Parathyroid adenoma (tissue), 2 donors: ENCODE data around the gene GIMAP5.
A peak's percentile ranks its signal among the peaks of the same experiment; 100 is the strongest.
"Not testable (repeated sequence)": the region's sequence is repeated elsewhere in the genome, so short reads cannot be mapped to it uniquely, and the experiment has no call there.

Source experiments
- H2AFZ ChIP-seq: fragments of 300-600 bp; sonication (generic); one replicate; pipeline ENCODE4 v1.7.0; 2017; ENCODE audit warnings: antibody characterized with exemption, mild to moderate bottlenecking
- H3K27ac ChIP-seq: fragments of 300-600 bp; sonication (generic); one replicate; pipeline ENCODE4 v1.7.0; 2017
- H3K27me3 ChIP-seq: fragments of 300-600 bp; sonication (generic); one replicate; pipeline ENCODE4 v1.7.0; 2017; ENCODE audit warnings: low read length; ENCODE audit not compliant: control insufficient read depth, insufficient read depth
- H3K36me3 ChIP-seq: fragments of 300-600 bp; sonication (generic); one replicate; pipeline ENCODE4 v1.7.0; 2017; ENCODE audit warnings: low read length; ENCODE audit not compliant: control insufficient read depth, insufficient read depth
- H3K4me1 ChIP-seq: fragments of 300-600 bp; sonication (generic); one replicate; pipeline ENCODE4 v1.7.0; 2017; ENCODE audit warnings: control low read depth
- H3K4me2 ChIP-seq: fragments of 300-600 bp; sonication (generic); one replicate; pipeline ENCODE4 v1.7.0; 2017; ENCODE audit warnings: low read length
- H3K4me3 ChIP-seq: fragments of 300-600 bp; sonication (generic); one replicate; pipeline ENCODE4 v1.7.0; 2017; ENCODE audit warnings: low read depth, low read length
- H3K79me2 ChIP-seq: fragments of 300-600 bp; sonication (generic); one replicate; pipeline ENCODE4 v1.7.0; 2017; ENCODE audit warnings: control low read depth
- H3K9ac ChIP-seq: fragments of 300-600 bp; sonication (generic); one replicate; pipeline ENCODE4 v1.7.0; 2017; ENCODE audit warnings: mild to moderate bottlenecking
- H3K9me3 ChIP-seq: fragments of 300-600 bp; sonication (generic); one replicate; pipeline ENCODE4 v1.7.0; 2017; ENCODE audit warnings: low read length; ENCODE audit not compliant: control insufficient read depth
- TF ChIP-seq, protein P1 (sequence below): fragments of 300-600 bp; sonication (generic); IDR thresholded peaks from one replicate; pipeline ENCODE4 v1.7.0; 2017; ENCODE audit warnings: antibody characterized with exemption, mild to moderate bottlenecking
- donor health status: primary hyperparathyroidism.

Gene GIMAP5

DNA sequence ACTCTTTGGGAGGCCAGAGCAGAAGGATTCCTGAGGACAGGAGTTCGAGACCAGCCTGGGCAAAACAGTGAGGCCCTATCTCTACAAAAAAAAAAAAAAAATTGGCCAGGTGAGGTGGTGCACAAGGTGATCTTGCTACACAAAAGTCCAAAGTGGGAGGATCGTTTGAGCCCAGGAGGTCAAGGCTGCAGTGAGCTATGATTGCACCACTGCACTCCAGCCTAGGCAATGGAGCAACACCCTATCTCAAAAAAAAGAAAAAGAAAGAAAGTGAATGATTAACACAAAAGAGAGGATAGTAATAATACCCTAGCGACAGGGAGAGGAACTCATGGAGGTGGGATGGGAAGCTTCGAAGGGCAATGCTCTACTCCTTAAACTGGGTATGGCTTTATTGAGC lies 32.5 kb downstream of the GIMAP5 start:
- Histone ChIP-seq H3K27me3 (no peaks in the 10 kb centered on the region), H3K4me3 (no peak overlapping the region), H3K9ac (no peak overlapping the region), H3K9me3 (no peaks in the 10 kb centered on the region), H3K4me2 (no peak overlapping the region), H2AFZ (no peak overlapping the region), H3K36me3 (no peaks in the 10 kb centered on the region), H3K4me1 (no peaks in the 10 kb centered on the region), H3K27ac (no peak overlapping the region), H3K79me2 (no peaks in the 10 kb centered on the region)
- TF ChIP-seq, protein P1, sequence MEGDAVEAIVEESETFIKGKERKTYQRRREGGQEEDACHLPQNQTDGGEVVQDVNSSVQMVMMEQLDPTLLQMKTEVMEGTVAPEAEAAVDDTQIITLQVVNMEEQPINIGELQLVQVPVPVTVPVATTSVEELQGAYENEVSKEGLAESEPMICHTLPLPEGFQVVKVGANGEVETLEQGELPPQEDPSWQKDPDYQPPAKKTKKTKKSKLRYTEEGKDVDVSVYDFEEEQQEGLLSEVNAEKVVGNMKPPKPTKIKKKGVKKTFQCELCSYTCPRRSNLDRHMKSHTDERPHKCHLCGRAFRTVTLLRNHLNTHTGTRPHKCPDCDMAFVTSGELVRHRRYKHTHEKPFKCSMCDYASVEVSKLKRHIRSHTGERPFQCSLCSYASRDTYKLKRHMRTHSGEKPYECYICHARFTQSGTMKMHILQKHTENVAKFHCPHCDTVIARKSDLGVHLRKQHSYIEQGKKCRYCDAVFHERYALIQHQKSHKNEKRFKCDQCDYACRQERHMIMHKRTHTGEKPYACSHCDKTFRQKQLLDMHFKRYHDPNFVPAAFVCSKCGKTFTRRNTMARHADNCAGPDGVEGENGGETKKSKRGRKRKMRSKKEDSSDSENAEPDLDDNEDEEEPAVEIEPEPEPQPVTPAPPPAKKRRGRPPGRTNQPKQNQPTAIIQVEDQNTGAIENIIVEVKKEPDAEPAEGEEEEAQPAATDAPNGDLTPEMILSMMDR = no peak

DNA sequence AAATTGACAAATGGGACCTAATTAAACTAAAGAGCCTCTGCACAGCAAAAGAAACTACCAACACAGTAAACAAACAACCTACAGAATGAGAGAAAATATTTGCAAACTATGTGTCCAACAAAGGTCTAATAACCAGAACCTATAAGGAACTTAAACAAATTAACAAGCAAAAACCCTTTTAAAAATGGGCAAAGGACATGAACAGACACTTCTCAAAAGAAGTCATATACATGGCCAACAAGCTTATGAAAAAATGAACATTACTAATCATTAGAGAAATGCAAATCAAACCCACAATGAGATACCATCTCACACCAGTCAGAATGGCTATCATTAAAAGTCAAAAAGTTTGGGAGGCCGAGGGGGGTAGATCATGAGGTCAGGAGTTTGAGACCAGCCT lies 36.9 kb downstream of the GIMAP5 start:
- not testable (repeated sequence) for H3K27ac ChIP-seq, H3K27me3 ChIP-seq, H3K4me3 ChIP-seq, H3K4me2 ChIP-seq, H3K9me3 ChIP-seq, H3K9ac ChIP-seq, H3K36me3 ChIP-seq, H3K79me2 ChIP-seq, H3K4me1 ChIP-seq, H2AFZ ChIP-seq

DNA sequence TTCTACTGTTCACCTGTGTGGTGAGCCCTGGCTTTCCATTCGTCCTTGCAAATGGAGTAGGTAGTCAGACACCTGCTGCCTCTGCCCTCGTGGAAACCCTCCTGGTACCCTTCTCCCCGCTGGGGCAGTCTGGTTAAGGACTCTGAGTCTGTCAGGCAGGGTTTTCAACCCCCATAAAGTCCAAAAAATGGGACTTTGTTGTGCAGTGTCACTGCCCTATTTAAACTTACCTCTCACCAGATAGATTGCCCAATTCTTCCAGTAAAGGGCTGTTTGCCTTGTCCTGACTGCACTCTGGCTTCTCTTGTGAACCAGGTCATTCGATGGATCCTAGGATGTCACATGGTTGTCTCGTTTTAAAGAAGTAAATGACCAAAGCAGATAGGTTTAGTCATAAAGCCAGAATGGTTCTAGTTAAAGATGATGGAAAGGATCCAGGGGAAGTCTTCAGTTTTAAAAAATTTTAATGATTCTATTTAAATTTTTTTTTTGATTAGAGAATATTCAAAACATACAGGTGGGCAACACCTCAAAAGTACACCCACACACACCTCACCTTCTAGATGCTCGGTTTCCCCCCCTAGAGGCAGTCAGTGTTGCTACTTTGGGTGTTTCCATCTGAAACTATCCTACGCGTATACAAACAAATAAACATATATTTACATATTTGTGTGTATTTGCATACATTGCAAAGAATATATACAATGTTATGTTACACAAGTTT lies 41.0 kb downstream of the GIMAP5 start:
- no peak overlapping the region for H3K4me3 ChIP-seq
- H3K27ac ChIP-seq = no peak overlapping the region
- H3K9ac ChIP-seq = no peak overlapping the region
- TF ChIP-seq, protein P1 = no peak
- no peak overlapping the region for H3K4me2 ChIP-seq
- H3K27me3 ChIP-seq = no peaks in the 10 kb centered on the region
- H3K36me3 ChIP-seq = no peaks in the 10 kb centered on the region
- H3K9me3 ChIP-seq = no peaks in the 10 kb centered on the region
- H3K79me2 ChIP-seq = no peaks in the 10 kb centered on the region
- H2AFZ ChIP-seq = no peak overlapping the region
- H3K4me1 ChIP-seq = no peaks in the 10 kb centered on the region

DNA sequence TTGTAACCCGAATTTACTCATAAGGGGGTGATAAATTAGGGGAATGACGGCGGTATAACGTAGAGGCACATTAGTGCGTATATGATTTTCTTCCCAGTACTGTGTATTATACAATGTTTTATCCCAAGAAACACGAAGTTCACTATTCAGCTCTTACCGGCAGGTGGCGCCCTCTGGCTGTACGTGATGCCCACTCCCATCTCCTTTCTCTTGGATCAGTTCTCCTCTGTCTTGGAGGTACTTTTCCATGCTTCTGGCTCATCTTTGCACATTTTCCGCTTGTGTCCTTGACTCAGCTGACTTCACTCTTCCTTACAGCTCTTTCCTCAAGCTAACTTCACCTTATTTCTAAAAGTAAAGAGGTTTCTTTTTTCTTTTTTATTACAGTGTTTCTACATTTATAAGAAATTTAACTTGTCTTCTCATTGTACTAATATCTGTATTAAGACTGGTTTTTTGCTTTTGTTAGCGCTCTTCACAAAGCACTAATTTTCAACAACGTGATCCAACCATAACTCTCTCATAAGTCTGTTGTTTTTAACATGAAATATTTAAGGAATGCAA lies 41.6 kb downstream of the GIMAP5 start:
- no peak overlapping the region for H3K27ac ChIP-seq
- no peak overlapping the region for H3K4me3 ChIP-seq
- H3K9ac ChIP-seq = no peak overlapping the region
- no peak overlapping the region for H3K4me2 ChIP-seq
- H3K27me3 ChIP-seq = no peaks in the 10 kb centered on the region
- H3K36me3 ChIP-seq = no peaks in the 10 kb centered on the region
- H3K79me2 ChIP-seq = no peaks in the 10 kb centered on the region
- no peaks in the 10 kb centered on the region for H3K9me3 ChIP-seq
- H2AFZ ChIP-seq = no peak overlapping the region
- no peaks in the 10 kb centered on the region for H3K4me1 ChIP-seq
- TF ChIP-seq, protein P1 = peak; percentile 87

DNA sequence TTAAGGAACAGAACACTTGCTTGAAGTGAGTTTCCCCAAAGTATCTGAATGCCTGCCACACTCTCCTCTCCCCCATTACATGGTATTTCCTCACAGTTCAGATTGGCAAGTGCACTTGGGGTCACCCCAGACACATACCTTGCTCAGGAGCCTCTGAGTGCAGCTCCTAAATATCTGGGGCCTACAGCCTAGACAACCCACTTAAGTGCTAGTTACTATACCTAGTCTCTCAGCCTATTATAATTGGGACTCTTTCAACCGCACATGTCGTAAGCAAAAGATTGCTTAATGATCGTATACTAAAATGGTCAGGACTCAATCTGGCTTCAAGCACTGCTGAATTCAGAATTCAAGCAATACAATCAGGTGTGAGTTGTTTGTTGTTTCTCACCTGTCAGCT lies 43.1 kb downstream of the GIMAP5 start:
- Histone ChIP-seq H3K4me3 (no peak overlapping the region), H3K36me3 (no peaks in the 10 kb centered on the region), H3K4me2 (no peak overlapping the region), H2AFZ (no peak overlapping the region), H3K27ac (no peak overlapping the region), H3K79me2 (no peaks in the 10 kb centered on the region), H3K27me3 (no peaks in the 10 kb centered on the region), H3K9me3 (no peaks in the 10 kb centered on the region), H3K9ac (no peak overlapping the region), H3K4me1 (no peaks in the 10 kb centered on the region)
- TF ChIP-seq, protein P1 = no peak
